Measurements from ENCODE around the gene ARHGAP27. TPM values are rescaled to one million over a fixed set of nuclear protein-coding genes. Genes with fewer than 3 reads are reported as not detected.
"Not testable (repeated sequence)": the region's sequence is repeated elsewhere in the genome, so short reads cannot be mapped to it uniquely, and the experiment has no call there.

ARHGAP27 gene
- total and polyA plus RNA-seq, 2 of the 13 experiments (the other 11 are each of a cell fraction or from before 2014, with no cell fraction given): 15.5 to 18.9 TPM

- peak; percentile 37 for TF ChIP-seq ZNF18 (CRISPR knock-in tag; IDR thresholded peaks at IDR 0.05; ENCODE audit: insufficient replicate concordance)
- TF ChIP-seq GFI1 (CRISPR knock-in tag; IDR thresholded peaks at IDR 0.05; ENCODE audit: borderline replicate concordance): peak; percentile 90
- peak; percentile 41; the same call in 1 of the 2 replicates for TF ChIP-seq ZNF687 (CRISPR knock-in tag; IDR thresholded peaks at IDR 0.05)
- not testable (repeated sequence) for TF ChIP-seq GABPA (IDR thresholded peaks at IDR 0.05; ENCODE audit: low read depth, low read length); EP300 (CRISPR knock-in tag; IDR thresholded peaks at IDR 0.05; ENCODE audit: borderline replicate concordance); SOX13 (IDR thresholded peaks at IDR 0.05)
- TF ChIP-seq GABPA (CRISPR knock-in tag; IDR thresholded peaks at IDR 0.05; ENCODE audit: low read depth): 0 out of 2 replicates have a peak, but pooled peaks have one; percentile 30
- 0 out of 2 replicates have a peak, but pooled peaks have one; percentile 30 for TF ChIP-seq ZFP1 (CRISPR knock-in tag; IDR thresholded peaks at IDR 0.05)
- peak; percentile 53; the same call in 1 of the 2 replicates for TF ChIP-seq ETV5 (CRISPR knock-in tag; IDR thresholded peaks at IDR 0.05; ENCODE audit: borderline replicate concordance)
- TF ChIP-seq FOXP4 (CRISPR knock-in tag; IDR thresholded peaks at IDR 0.05): 0 out of 2 replicates have a peak, but pooled peaks have one; percentile 24
- 0 out of 2 replicates have a peak, but pooled peaks have one; percentile 47 for TF ChIP-seq ZNF331 (CRISPR knock-in tag; IDR thresholded peaks at IDR 0.05)
- TF ChIP-seq MED1 (CRISPR knock-in tag; IDR thresholded peaks at IDR 0.05): 0 out of 2 replicates have a peak, but pooled peaks have one; percentile 8
- TF ChIP-seq NR2F1 (CRISPR knock-in tag; IDR thresholded peaks at IDR 0.05): peak in 1 of 2 experiments; percentile 47; a peak in 2 of 4 replicates
- TF ChIP-seq SAP130 (CRISPR knock-in tag; IDR thresholded peaks at IDR 0.05; ENCODE audit: low read depth): peak; percentile 64
- TF ChIP-seq EP300 (IDR thresholded peaks at IDR 0.05; ENCODE audit: low read depth in 2 of 2, low read length in 2 of 2): peak in 1 of 2 experiments; percentile 17; a peak in 1 of 4 replicates
- peak in 1 of 2 experiments; percentile 20; a peak in 1 of 4 replicates for TF ChIP-seq SOX13 (CRISPR knock-in tag; conservative IDR thresholded peaks at IDR 0.05 in 1 of 2, IDR thresholded peaks at IDR 0.05 in 1 of 2)
- peak; percentile 47 for TF ChIP-seq NR2F6 (IDR thresholded peaks at IDR 0.05)
- TF ChIP-seq NR2F6 (CRISPR knock-in tag; IDR thresholded peaks at IDR 0.05): peak; percentile 89
- 0 out of 2 replicates have a peak, but pooled peaks have one; percentile 15 for TF ChIP-seq RXRA (CRISPR knock-in tag; IDR thresholded peaks at IDR 0.05)
- TF ChIP-seq ELF3 (CRISPR knock-in tag; IDR thresholded peaks at IDR 0.05): peak; percentile 67; the same call in 1 of the 2 replicates
- peak; percentile 27; the same call in 1 of the 2 replicates for TF ChIP-seq RXRB (CRISPR knock-in tag; IDR thresholded peaks at IDR 0.05; ENCODE audit: borderline replicate concordance)
- TF ChIP-seq PHF21A (CRISPR knock-in tag; IDR thresholded peaks at IDR 0.05): peak; percentile 71
Measured at GRCh38 chr17:45472249-45472648, 39.6 kb upstream of the ARHGAP27 start (continued).

Data from HepG2 (cell line).